Ammon's horn (tissue), 1 donor: ENCODE data around the gene GABRG2.
"Not testable (repeated sequence)": the region's sequence is repeated elsewhere in the genome, so short reads cannot be mapped to it uniquely, and the experiment has no call there.

Experiments used
- DNase-seq: peaks from one replicate; pipeline ENCODE4 v3.0.0-alpha.2; 2016; ENCODE audit warnings: low spot score

The GABRG2 gene

DNA sequence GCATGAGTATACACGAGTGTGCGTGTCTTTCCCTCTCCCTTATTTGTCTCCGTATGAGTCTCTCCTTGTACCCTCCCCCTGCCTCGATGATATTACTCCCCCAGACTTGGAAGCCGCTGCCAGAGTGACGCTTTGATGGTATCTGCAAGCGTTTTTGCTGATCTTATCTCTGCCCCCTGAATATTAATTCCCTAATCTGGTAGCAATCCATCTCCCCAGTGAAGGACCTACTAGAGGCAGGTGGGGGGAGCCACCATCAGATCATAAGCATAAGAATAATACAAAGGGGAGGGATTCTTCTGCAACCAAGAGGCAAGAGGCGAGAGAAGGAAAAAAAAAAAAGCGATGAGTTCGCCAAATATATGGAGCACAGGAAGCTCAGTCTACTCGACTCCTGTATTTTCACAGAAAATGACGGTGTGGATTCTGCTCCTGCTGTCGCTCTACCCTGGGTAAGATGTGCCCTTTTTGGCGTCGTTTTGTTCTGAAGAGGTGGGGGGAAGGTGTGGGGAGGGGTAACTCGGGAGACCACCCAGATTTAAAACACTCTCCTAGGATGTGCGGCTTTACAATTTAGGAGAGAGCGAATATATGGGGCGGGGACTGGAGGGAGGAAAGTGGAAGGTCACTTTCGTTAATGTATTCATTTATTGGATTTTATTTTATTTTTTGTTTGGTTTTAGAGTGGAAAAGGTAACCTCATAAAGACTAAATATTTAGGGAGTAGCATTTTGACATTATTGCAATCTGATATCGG, at the start of gene GABRG2:
Gene GABRG2, plus strand, starts transcription at position 119 of the 757 bp plus-strand sequence. Its CDS starts 227 bp downstream, at position 346.
- DNase-seq = peak; percentile 49

DNA sequence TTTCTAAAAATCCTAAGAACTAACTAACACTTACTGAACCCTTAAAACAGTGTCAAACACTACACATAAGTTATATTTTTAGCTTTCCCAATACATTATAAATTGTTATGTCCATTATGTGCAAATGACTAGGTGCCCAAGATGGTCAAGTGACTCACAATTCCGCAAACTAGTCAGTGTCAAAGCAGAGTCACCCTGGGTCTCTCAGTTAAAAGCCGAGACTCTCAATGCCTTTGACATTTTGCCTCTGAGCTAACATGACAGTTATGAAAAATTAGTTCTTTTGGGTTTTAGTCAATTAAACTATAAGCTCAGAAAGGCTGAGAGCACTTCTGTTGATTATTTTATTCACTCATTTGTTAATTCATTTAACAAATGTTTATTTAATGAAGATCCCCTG, 42.3 kb upstream of the GABRG2 start:
- no peak for DNase-seq

DNA sequence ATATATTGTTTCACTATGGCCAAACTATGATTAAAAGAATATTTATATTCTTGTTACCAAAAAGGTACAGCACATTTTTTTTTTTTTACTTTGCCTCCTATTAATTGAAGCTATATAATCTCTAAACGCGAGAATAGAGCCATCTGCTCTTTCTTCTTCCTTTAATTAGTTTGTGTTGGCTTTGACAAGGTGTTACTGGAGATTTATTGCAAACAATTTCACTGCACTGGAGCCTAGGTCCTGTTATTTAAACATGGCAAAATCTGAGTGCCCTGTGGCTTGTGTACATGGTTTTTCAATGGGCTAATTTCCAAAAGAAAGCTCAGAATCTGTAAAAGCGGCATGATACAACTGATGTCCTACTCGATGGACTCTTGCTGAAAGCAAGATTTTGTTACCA, 40.8 kb upstream of the GABRG2 start:
- DNase-seq = no peak

DNA sequence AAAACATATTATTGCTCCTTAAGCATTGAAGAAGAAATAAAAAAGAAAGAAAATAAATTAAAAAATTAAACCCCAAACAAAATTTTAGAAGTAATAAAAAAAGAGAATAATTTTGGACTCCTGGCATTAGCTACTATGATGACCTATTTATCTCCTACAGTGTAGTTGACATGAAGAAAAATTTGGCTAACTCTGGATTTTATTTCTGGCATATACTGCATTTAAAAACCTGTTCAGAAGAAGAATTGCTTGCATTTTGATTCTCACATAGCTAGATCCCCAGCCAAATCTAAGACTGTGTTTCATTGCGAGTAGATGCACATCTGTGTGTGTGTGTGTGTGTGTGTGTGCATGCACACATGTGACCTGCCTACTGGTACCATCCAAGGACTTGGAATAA, 30.1 kb upstream of the GABRG2 start:
- DNase-seq = no peak

DNA sequence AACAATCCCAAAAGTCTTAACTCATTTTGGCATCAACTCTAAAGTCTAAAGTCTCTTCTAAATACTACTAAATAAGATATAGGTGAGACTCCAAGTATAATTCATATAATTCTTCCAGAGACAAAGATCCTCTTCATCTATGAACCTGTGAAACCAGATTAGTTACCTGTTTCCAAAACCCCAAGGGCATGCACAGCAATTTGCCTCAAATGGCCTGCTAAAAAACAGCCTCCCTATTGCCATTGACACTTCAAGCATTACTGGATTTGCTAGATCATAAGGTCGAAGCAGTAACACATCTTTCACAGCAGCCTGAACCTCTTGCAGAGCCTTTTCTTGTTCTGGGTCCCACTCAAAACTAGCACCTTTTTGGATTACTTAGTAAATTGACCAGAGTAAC, 20.3 kb upstream of the GABRG2 start:
- DNase-seq = no peak

DNA sequence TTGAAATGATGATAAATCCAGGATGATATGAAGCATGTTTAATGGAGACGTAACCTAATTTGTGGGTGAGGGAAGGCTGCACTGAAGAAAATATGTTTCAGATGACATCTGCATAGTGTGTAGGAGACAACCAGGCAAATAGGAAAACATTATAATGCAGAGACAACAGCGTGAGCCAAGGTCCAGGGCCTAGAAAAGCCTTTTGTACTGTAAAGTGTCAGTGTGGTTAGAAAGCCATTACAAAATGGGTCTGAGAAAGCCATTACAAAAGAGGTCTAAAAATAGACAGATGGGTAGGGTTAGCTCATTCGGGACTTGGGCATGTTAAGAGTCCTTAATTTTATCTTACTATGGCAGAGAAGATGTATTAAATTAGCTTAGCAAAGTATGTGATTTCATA, 14.9 kb upstream of the GABRG2 start:
- no peak for DNase-seq

DNA sequence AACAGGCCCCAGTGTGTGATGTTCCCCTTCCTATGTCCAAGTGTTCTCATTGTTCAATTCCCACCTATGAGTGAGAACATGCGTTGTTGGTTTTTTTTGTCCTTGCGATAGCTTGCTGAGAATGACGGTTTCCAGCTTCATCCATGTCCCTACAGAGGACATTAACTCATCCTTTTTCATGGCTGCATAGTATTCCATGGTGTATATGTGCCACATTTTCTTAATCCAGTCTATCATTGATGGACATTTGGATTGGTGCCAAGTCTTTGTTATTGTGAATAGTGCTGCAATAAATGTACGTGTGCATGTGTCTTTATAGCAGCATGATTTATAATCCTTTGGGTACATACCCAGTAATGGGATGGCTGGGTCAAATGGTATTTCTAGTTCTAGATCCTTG, 12.5 kb upstream of the GABRG2 start:
- DNase-seq = not testable (repeated sequence)

DNA sequence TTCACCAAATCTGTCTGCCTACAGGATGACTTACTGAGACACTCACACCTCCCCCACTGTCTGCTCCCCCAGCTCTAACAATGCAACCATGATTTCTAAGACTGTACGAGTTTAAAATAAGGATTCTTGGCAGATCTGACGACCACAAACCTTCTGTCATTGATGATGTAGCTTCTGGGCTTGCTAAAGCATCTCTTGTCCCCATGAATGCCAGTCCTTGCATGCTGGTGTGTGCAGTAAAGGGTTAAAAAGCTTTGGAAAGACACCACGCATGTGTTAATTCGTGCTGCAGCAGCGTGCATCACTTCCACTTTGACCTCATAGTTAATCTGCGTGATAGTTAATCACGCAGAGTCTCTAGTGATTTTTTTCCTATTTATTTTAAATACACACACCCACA, 411 bp upstream of the GABRG2 start:
- peak; percentile 32 for DNase-seq

DNA sequence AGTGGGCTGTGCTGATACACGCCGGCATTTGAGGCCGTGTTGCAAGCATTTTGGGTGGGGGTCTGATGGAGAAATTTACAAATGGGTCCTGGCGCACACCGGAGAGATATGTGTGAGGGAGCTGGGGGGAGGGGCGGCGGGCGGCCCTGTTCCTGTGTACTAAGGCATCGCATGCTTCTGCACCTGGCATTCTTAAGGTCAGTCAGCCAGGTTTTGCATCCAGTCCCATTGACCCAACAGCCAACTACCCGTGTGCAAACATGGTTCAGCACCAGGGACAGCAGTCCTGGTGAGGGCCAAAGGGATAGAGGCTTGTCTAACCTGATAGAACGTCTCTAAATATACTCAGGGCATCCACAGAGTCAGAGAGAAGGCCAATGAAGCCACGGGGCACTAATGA, 839 bp downstream of the GABRG2 start:
- DNase-seq = peak; percentile 27

DNA sequence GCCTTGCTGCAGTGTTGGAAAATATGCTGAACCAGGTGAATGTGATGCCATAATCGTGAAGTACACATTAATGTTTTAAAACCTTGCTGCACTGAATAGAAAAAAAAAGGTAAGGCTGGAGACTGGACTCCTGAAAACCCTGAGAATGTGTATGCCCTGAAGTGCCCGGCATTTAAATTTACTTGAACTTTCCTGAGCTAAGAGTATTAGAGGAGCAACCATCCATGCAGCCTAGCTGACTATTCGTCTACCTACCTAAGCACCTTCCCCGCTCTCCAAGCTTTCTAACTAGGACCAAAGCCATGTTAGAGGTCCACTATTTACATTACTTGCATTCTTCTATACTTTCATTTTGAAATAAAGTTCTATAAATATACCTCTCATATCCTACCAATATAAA, 1.4 kb downstream of the GABRG2 start:
- no peak for DNase-seq

DNA sequence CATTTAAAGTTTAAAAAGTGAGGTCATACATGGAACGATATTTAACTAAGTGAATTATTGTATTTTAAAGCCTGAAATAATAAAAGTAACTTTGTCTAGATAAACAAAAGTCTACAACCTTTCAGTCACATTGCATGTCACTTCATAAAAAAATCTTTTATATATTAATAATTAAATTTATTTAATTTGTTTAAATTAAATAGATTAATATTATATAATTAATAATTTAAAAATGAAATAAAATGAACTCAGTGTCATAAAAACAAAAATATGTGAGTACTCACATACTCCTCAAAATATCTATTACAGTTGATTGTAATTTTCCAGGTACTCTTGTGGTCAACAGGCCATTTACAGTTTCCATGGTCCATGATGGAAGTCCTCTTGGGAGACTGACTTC, 11.2 kb downstream of the GABRG2 start:
- no peak for DNase-seq

DNA sequence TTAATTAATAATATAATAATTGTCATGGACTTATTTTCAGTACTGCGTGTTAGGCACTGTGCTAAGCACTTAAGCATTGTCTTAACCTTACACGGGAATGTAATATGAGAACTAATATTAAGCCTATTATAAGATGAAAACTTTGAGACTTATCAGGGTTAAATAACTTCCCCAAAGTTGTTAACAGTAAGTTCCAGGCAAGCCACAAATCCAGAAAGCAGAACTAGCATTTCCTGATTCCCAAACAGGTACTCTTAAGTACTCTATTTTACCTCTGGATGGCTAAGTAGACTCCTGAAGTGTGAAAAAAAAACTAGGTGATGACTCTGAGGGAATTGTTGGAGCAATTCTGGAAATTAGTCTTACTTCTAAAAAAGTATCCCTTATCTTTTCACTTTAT, 23.8 kb downstream of the GABRG2 start:
- DNase-seq = no peak

DNA sequence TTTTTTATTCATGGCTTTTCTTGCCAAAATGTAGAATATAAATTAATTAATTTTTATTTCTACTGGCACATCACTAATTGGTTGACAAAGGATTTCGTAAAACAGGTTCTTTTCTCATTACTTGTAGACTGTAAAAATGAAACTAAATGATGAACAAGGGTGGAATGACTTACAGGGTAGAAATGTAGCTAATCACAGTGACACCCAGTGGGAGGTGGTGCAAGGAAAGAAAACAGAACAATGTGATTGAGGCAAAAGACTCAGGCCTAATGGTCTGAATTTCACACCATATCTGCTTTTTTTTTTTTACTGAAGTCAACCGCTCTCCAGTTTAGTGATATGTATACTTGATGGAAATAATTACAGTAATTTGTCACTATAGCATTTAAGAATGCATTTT, 28.9 kb downstream of the GABRG2 start:
- DNase-seq = no peak

DNA sequence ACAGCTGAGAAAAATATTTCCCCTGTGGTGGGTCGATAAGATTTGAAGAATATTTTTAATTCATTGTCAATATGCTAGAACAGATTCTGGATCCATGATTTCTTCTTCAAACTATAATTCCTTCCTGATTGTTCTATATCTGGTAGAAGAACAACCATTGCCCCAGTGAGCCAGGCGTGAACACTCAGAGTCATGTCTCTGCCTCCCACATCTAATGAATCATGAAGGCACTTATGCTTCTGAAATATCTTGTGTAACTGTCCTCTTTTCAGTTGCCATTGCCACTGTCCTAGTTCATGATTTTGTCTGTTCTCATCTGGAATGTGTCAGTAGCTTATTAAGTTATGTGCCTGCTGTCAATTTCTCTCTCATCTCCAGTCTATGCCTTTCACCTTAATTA, 40.0 kb downstream of the GABRG2 start:
- peak; percentile 59 for DNase-seq

DNA sequence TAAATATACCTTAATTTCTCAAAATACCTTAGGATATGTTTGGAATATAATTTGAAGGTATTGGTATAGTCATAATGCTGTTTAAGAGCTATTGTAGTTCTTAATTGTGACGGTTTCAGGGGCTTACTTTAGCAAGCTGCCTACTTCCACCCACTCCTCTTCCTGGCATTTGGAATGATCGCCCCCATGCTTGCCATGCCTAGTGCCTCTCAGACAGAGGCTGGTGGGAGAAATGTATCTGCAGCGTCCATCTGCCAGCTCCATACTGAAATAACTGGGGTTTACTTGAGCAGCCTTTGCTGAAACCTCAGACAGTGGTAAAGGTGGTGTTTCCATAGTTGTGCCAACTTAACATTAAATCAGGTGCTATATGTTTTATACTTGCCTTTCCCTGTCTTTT, 52.2 kb downstream of the GABRG2 start:
- DNase-seq = peak; percentile 74

DNA sequence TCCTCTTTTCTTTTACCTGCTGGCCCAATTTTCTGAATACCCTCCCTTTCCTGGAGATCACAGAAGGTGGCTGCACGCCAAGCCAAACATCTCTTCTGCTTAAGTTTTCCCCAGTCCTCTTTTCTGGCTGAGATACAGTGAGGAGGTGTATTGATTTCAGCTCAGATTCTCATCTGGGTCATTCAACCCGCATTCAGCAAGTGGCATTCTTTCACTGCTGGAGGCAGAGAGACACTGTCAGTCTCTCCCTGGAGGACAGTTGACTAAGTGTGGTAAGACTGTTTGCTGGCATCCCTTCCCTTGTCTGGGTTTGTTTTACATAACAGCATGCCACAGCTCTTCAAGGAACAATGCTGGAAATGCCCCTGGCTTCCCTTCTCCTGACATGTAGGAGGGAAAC, 60.5 kb downstream of the GABRG2 start:
- DNase-seq = peak; percentile 37

DNA sequence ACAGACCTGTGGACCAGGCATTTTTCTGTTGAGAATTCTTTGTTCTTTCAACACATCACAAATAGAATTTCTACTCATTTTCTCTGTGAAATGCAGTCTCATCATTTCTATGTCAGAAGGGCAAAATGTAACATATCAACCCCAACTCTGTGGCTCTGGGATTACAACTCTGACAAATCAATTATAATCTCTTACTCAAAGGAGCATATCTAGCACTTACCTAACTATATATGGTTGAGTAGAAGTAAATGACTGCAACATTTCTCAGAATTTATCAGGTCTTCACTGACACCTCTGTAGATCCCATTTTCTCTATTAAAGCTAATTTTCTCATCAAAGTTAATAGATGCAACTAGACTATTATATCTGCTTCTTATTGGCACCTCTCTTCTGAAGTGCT, 64.8 kb downstream of the GABRG2 start:
- DNase-seq = no peak

DNA sequence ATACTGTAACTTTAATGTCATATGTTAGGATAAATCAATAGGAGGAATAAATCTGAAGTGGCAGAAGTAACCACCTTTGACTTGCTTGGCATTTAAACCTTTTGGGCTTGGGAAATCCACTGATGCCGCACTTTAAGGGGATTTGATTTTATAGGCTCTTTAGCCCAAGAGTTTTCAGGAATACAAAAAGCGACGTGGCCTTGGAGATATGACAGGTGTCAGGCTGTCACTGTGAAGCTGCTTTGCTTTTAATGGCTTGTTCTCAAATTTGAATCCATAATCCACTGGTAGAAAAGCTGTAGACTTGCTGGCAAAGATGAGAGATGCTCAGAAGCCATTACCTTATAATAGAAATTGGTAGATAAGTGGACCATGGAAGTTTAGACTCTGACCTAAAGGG, 71.6 kb downstream of the GABRG2 start:
- DNase-seq = no peak

DNA sequence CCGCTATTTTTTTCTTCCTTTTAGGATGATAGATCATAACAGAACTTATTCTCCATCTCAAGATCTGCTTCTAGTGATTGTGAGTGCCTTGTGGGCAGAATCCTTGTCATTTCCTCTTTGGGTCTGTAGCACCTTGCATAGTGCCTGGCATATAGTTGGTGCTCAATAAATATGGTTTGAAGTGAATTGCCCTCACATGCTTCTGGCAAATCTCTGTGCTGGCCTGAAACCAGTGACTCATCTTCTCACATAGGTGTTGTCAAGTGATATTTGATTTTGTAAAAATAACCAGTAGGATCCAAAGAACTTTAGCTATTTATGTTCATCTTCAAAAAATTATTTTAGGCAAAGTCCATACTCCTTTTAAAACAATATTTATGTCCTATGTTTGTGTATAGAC, 86.7 kb downstream of the GABRG2 start:
- DNase-seq = no peak

DNA sequence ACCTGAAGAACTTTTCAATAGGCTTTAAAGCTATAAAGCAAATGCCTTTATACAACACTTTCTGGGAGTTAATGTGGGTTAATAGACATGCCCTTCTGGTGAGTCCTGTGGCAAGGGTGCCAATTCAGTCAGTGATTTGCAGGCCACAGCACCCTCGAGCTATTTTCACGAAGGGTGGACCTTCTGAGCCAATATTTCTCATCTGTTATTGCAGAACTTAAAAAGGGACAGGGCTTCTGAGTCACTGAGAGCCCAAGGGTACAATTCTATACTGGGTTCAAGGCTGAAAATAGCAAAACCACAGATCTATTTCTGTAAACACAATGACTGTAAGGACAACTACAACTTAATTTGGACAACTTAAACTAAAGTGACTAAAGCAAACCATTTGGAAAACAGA, 92.8 kb downstream of the GABRG2 start:
- no peak for DNase-seq

DNA sequence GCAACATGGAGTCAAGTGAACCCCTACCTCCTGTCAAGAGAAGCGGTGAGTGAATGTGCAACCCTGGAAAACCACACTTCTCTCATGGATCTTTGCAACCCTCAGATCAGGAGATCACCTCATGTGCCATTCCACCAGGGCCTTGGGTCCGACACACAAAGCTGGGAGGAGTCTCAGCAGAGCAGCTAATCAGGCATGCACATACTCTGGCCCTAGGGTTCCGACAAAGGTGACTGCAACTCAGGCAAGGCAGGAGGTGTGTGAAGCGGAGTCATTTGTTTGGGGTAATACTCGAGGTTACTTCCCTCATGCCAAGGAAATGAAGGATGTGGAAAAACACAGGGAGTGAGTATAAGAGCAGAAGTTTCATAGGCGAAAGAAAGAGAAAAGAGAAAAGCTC, 96.1 kb downstream of the GABRG2 start:
- no peak for DNase-seq

DNA sequence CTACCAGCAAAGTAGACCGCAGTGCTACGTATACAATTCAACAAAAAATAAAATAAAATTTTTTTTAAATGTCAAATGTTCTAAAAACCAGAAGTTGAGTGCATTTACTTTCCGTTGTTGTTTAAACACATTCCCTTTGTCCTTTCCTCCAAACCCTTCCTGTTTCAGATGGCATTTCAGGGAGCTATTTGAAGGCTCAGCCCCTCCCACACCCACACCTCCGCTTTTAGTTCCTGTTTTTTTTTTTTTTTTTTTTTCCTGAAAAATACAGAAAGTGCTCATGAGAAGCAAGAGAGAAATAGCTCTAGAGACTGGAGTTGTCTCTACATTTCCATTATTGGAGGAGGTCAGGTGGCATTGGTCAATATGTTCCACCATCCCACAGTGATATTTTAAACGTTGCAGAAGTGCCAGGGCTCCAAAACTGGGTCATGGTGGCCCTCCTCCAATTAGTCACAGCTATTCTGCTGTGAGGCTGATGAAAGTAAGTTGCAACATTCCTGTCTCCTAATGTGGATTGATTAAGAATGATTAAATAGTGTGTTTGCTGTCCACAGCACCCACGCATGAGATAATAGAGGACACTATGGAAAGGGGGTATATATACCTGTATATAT, 106.9 kb downstream of the GABRG2 start:
- peak; percentile 15 for DNase-seq

DNA sequence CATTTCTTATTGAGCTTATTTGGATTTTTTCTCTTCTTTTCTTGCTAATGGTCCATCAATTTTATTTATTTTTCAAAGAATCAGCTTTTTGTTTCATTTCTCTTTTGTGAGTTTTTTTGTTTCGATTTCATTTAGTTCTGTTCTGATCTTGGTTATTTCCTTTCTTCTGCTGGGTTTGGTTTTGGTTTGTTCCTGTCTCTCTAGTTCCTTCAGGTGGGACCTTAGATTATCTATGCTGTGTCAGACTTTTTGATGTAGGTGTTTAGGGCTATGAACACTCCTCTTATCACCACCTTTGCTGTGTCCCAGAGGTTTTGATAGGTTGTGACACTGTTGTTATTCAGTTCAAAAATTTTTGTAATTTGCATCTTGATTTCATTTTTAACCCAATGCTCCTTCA, 119.8 kb downstream of the GABRG2 start:
- no peak for DNase-seq

DNA sequence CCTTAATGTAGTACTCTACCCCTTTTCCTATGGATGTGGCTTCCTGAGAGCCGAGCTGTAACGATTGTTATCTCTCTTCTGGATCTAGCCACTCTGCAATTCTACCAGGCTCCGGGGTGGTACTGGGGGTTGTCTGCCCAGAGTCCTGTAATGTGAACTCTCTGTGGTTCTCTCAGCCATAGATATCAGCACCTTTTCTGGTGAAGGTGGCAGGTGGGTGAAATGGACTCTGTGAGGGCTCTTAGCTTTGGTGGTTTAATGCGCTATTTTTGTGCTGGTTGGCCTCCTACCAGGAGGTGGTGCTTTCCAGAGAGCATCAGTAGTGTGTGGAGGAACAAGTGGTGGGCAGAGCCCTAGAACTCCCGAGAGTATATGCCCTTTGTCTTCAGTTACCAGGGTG, 122.1 kb downstream of the GABRG2 start:
- no peak for DNase-seq
